BJ (cell line): ENCODE results near the gene RYR3. TPM values are rescaled to one million over a fixed set of nuclear protein-coding genes. Genes with fewer than 3 reads are reported as not detected.

Experiments
- CTCF ChIA-PET: fragments of 350-600 bp; formaldehyde crosslinking; extraction: SDS; loops from one replicate; lab custom pipeline; 2021; ENCODE audit warnings: antibody characterized with exemption, inconsistent platforms; lab: Yijun Ruan, JAX
- POLR2A ChIA-PET: fragments of 300-600 bp; sonication (Branson Sonifier 250); formaldehyde crosslinking; extraction: SDS; loops from one replicate; lab custom pipeline; 2021; ENCODE audit warnings: antibody characterized with exemption; lab: Charles Lee
- DNase-seq: peaks from one replicate; pipeline ENCODE4 v3.0.0-alpha.2; 2011; ENCODE audit warnings: low read depth
- H3K27me3 ChIP-seq: 2 replicates; pipeline ENCODE4 v1.6.0; 2011; ENCODE audit warnings: low read length; ENCODE audit not compliant: control insufficient read depth, insufficient read depth
- H3K36me3 ChIP-seq: 2 replicates; pipeline ENCODE4 v1.5.1; 2011; ENCODE audit warnings: low read length; ENCODE audit not compliant: control insufficient read depth, insufficient read depth
- H3K4me3 ChIP-seq: 2 replicates; pipeline ENCODE4 v1.5.1; 2011; ENCODE audit warnings: low read depth, mild to moderate bottlenecking, control low read depth, low read length
- polyA plus RNA-seq: library from polyadenylated mRNA; depleted of rRNA; stranded (reverse); fragments of >200 nt; gene quantifications from 2 replicates; pipeline ENCODE4 v1.2.3, GENCODE V29; 2011
- TF ChIP-seq, protein P1 (sequence below): IDR thresholded peaks from 2 replicates; pipeline ENCODE4 v1.5.1; 2011; ENCODE audit warnings: low read depth, mild to moderate bottlenecking, control low read depth, inconsistent platforms, low read length, moderate library complexity; ENCODE audit not compliant: insufficient read depth

The RYR3 gene
- polyA plus RNA-seq, 1 experiment, result not detected

DNA sequence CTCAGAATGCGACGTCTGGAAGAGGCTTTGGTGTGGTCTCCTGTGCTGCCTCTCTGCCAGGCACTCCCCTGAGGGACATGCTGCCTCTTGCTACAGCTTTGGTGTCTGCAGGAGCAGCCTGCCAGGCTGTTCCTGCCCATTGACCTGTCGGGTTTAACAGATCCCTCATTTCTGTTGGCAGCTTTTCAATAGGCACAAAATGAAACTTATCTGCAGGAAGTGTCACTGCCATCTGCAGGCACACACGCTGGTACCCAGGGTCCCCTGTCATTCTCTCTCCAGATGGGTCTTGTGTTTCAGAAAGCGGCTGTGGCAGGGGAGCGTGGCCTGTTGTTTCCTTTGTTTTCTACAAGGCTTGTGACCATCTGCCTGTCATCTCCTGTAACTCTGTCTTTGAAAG, 329.2 kb downstream of the RYR3 start:
- no peak overlapping the region for H3K4me3 ChIP-seq
- CTCF ChIA-PET, result no interaction called here
- no peak for DNase-seq
- H3K27me3 ChIP-seq, result peaks cover 7% of the 10 kb centered on the region
- TF ChIP-seq, protein P1, sequence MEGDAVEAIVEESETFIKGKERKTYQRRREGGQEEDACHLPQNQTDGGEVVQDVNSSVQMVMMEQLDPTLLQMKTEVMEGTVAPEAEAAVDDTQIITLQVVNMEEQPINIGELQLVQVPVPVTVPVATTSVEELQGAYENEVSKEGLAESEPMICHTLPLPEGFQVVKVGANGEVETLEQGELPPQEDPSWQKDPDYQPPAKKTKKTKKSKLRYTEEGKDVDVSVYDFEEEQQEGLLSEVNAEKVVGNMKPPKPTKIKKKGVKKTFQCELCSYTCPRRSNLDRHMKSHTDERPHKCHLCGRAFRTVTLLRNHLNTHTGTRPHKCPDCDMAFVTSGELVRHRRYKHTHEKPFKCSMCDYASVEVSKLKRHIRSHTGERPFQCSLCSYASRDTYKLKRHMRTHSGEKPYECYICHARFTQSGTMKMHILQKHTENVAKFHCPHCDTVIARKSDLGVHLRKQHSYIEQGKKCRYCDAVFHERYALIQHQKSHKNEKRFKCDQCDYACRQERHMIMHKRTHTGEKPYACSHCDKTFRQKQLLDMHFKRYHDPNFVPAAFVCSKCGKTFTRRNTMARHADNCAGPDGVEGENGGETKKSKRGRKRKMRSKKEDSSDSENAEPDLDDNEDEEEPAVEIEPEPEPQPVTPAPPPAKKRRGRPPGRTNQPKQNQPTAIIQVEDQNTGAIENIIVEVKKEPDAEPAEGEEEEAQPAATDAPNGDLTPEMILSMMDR, result no peak
- POLR2A ChIA-PET, result no interaction called here
- H3K36me3 ChIP-seq, result no peaks in the 10 kb centered on the region

DNA sequence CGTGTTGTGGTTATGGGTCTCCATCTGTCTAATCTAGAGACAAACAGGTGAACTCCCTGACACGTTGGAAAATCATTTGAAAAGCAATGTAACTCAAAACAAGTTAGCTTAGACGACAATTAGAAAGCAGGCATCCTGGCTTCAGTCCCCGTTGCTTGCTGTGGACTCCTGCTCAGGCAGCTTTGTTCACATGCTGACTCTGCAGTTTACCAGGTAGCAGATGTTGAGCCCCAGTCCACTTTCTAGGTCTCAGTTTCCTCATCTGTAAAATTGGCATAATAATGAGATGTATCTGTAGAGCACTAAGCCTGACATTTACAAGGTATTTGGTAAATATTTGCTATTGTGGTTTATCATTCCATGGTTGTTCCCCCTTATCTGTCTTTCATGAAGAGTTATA, 330.3 kb downstream of the RYR3 start:
- POLR2A ChIA-PET, result no interaction called here
- Histone ChIP-seq H3K36me3 (no peaks in the 10 kb centered on the region), H3K4me3 (no peak overlapping the region), H3K27me3 (peaks cover 7% of the 10 kb centered on the region)
- no peak for DNase-seq
- CTCF ChIA-PET, result no interaction called here
- TF ChIP-seq, protein P1, result no peak

DNA sequence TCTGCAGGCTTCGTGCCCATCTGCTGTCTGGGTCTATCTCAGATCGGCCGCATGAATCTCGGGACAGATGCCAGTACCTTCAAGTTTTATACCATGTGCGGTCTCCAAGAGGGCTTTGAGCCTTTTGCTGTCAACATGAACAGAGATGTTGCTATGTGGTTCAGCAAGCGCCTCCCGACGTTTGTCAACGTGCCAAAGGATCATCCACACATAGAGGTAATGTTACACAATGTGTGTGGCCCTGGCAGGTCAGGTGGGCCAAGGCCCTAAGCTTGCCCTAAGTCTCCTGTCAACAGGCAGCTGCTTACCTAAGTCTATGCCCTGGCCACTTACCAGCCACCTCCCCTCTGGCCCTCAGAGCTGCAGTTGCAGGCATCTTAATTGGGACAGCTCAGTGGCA, 333.5 kb downstream of the RYR3 start:
- POLR2A ChIA-PET, result no interaction called here
- peaks cover 7% of the 10 kb centered on the region for H3K27me3 ChIP-seq

DNA sequence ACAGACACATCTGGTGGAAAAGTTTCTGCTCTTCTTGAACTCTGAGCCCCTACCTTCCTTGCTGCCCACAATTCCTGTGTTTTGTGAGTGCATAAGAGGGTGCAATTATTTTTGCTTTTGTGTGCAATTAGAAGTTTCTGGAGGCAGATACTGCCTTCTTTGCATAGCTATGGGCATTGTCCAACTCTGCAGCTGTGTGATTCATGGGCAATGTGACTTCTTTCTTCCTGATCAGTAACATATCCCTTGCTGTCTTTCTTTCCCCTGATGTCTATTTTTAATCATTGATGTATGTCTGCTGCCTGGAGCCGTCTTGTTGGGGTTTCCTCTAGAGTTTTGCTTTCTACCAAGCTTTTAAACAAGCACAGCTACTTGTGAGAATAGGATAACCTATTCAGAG, 336.0 kb downstream of the RYR3 start:
- ChIA-PET POLR2A (no interaction called here), CTCF (interaction anchor here (1.0 kb wide), 1 partner anchor 93 kb away, joined by 3 read pairs; no protein-coding TSS in a partner anchor)
- no peak overlapping the region for H3K4me3 ChIP-seq
- DNase-seq, result no peak
- H3K27me3 ChIP-seq, result peaks cover 2% of the 10 kb centered on the region
- TF ChIP-seq, protein P1, result no peak
- no peaks in the 10 kb centered on the region for H3K36me3 ChIP-seq

More for the DNA sequence above, 333.5 kb downstream of the RYR3 start:
- no peaks in the 10 kb centered on the region for H3K36me3 ChIP-seq
- DNase-seq, result no peak
- CTCF ChIA-PET, result no interaction called here
- no peak overlapping the region for H3K4me3 ChIP-seq
- TF ChIP-seq, protein P1, result no peak

DNA sequence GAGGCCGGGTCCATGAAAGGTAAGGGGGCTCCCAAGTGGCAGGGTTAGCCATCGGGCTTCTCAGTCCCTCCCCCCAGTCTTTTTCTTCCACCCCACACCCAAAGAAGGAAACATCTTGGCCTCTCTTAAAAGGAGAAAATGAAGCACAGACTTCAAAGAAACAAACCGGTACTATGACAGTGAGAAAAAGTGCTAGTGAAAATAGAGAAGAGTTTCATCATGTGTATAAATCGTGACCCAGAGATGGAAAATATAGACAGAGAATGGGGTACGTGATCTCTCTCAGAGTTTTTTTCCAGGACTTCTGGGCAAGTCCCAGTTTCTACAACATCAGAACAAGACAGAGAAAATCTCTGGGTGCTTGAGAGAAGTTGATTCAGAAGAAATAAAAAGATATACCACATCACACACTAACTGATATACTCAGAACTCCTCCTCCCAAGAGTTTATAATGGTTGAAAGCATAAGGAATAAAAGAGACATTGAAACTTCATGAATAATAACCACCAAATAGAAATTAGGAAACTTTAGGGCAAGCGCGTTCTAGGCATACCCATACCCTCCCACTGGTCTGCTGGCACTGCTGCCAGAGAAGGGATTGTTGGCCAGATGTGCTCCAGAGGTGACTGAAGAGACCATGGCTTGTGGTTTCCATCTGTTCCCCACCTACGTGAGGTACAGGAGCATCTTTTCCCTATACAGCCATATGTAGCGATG, 338.6 kb downstream of the RYR3 start:
- Histone ChIP-seq H3K27me3 (no peaks in the 10 kb centered on the region; the same call in 1 of the 2 replicates), H3K36me3 (no peaks in the 10 kb centered on the region), H3K4me3 (no peak overlapping the region)
- POLR2A ChIA-PET, result no interaction called here
- DNase-seq, result no peak
- TF ChIP-seq, protein P1, result no peak
- CTCF ChIA-PET, result no interaction called here
